Measurements from ENCODE around the gene ALG13. TPM values are rescaled to one million over a fixed set of nuclear protein-coding genes. Genes with fewer than 3 reads are reported as not detected.
"Not testable (repeated sequence)": the region's sequence is repeated elsewhere in the genome, so short reads cannot be mapped to it uniquely, and the experiment has no call there.

ALG13 gene
- 56.5 and 108 TPM in 2 replicates for total RNA-seq (ENCODE audit: low replicate concordance)

GRCh38 chrX:111680988-111681779 is at the start of gene ALG13:
Gene ALG13 (plus strand): TSS chrX:111681170. CDS start chrX:111681219, 49 bp downstream.
- peak within 1 kb of the TSS; percentile 80 for H3K4me3 ChIP-seq (ENCODE audit: low read depth, low read length)
- DNase-seq (ENCODE audit: low read depth) = peak; percentile 93
- TF ChIP-seq CTCF (IDR thresholded peaks at IDR 0.05; ENCODE audit: insufficient read depth, low read length) = peak; percentile 74

GRCh38 chrX:111634823-111635729 is 45.9 kb upstream of the ALG13 start:
- no peak overlapping the region for H3K4me3 ChIP-seq (ENCODE audit: low read depth, low read length)
- no peak for TF ChIP-seq CTCF (IDR thresholded peaks at IDR 0.05; ENCODE audit: insufficient read depth, low read length)
- DNase-seq (ENCODE audit: low read depth) = peak; percentile 22

- no peak for DNase-seq (ENCODE audit: low read depth)
- H3K4me3 ChIP-seq (ENCODE audit: low read depth, low read length) = no peak overlapping the region
- TF ChIP-seq CTCF (IDR thresholded peaks at IDR 0.05; ENCODE audit: insufficient read depth, low read length) = no peak
Measured at GRCh38 chrX:111641969-111642368, 39.0 kb upstream of the ALG13 start.

GRCh38 chrX:111645165-111645564 is 35.8 kb upstream of the ALG13 start:
- H3K4me3 ChIP-seq (ENCODE audit: low read depth, low read length) = not testable (repeated sequence)
- peak; percentile 1 for DNase-seq (ENCODE audit: low read depth)

- no peak overlapping the region for H3K4me3 ChIP-seq (ENCODE audit: low read depth, low read length)
- DNase-seq (ENCODE audit: low read depth) = no peak
- TF ChIP-seq CTCF (IDR thresholded peaks at IDR 0.05; ENCODE audit: insufficient read depth, low read length) = no peak
Measured at GRCh38 chrX:111645607-111646006, 35.4 kb upstream of the ALG13 start.

GRCh38 chrX:111646515-111646914 is 34.5 kb upstream of the ALG13 start:
- H3K4me3 ChIP-seq (ENCODE audit: low read depth, low read length) = no peak overlapping the region
- DNase-seq (ENCODE audit: low read depth) = no peak
- TF ChIP-seq CTCF (IDR thresholded peaks at IDR 0.05; ENCODE audit: insufficient read depth, low read length) = no peak

- TF ChIP-seq CTCF (IDR thresholded peaks at IDR 0.05; ENCODE audit: insufficient read depth, low read length) = no peak
- no peak overlapping the region for H3K4me3 ChIP-seq (ENCODE audit: low read depth, low read length)
Measured at GRCh38 chrX:111648802-111649201, 32.2 kb upstream of the ALG13 start.

More at GRCh38 chrX:111648802-111649201, 32.2 kb upstream of the ALG13 start:
- no peak for DNase-seq (ENCODE audit: low read depth)
